Measurements from ENCODE around the gene VLDLR.

Gene VLDLR

GRCh38 chr9:2623288-2624050, 1.9 kb downstream of the VLDLR start:
- ChIA-PET POLR2A (interaction anchor here (0.5 kb wide), 1 partner anchor 19 kb away, joined by 4 read pairs; no protein-coding TSS in a partner anchor), CTCF (interaction anchor here (1.1 to 1.7 kb wide), 3 partner anchors 9 to 105 kb away, joined by 3 to 4 read pairs (median 3); no protein-coding TSS in a partner anchor)
- DNase-seq (ENCODE audit: extremely low spot score), result no peak
- TF ChIP-seq CTCF (IDR thresholded peaks at IDR 0.05; ENCODE audit: control extremely low read depth, extremely low read depth, low read depth, missing control alignments), result no peak

- ChIA-PET CTCF (interaction anchor here (1.3 kb wide), 1 partner anchor 14 kb away, joined by 3 read pairs; no protein-coding TSS in a partner anchor), POLR2A (interaction anchor here (0.5 kb wide), 1 partner anchor 18 kb away, joined by 4 read pairs; no protein-coding TSS in a partner anchor)
- no peak for DNase-seq (ENCODE audit: extremely low spot score)
- TF ChIP-seq CTCF (IDR thresholded peaks at IDR 0.05; ENCODE audit: control extremely low read depth, extremely low read depth, low read depth, missing control alignments), result no peak
Measured at GRCh38 chr9:2624051-2624682, 2.6 kb downstream of the VLDLR start.

- DNase-seq (ENCODE audit: extremely low spot score), result no peak
- ChIA-PET CTCF (interaction anchor here (0.8 kb wide), 1 partner anchor 21 kb away, joined by 3 read pairs; no protein-coding TSS in a partner anchor), POLR2A (no interaction called here)
- TF ChIP-seq CTCF (IDR thresholded peaks at IDR 0.05; ENCODE audit: control extremely low read depth, extremely low read depth, low read depth, missing control alignments), result no peak
Measured at GRCh38 chr9:2625427-2625826, 3.8 kb downstream of the VLDLR start.

GRCh38 chr9:2628919-2629318, 7.3 kb downstream of the VLDLR start:
- ChIA-PET POLR2A (interaction anchor here (0.6 kb wide), 1 partner anchor 482 kb away, joined by 5 read pairs; no protein-coding TSS in a partner anchor), CTCF (interaction anchor here (1.0 to 1.5 kb wide), 6 partner anchors 9 to 100 kb away, joined by 3 read pairs; no protein-coding TSS in a partner anchor)
- DNase-seq (ENCODE audit: extremely low spot score), result no peak
- no peak for TF ChIP-seq CTCF (IDR thresholded peaks at IDR 0.05; ENCODE audit: control extremely low read depth, extremely low read depth, low read depth, missing control alignments)

- no peak for TF ChIP-seq CTCF (IDR thresholded peaks at IDR 0.05; ENCODE audit: control extremely low read depth, extremely low read depth, low read depth, missing control alignments)
- DNase-seq (ENCODE audit: extremely low spot score), result no peak
- POLR2A ChIA-PET, result no interaction called here
- CTCF ChIA-PET, result interaction anchor here (1.2 to 1.5 kb wide), 3 partner anchors 11 to 40 kb away, joined by 3 read pairs; no protein-coding TSS in a partner anchor
Measured at GRCh38 chr9:2630158-2630557, 8.6 kb downstream of the VLDLR start.

GRCh38 chr9:2631263-2631662, 9.7 kb downstream of the VLDLR start:
- TF ChIP-seq CTCF (IDR thresholded peaks at IDR 0.05; ENCODE audit: control extremely low read depth, extremely low read depth, low read depth, missing control alignments), result no peak
- no peak for DNase-seq (ENCODE audit: extremely low spot score)
- CTCF ChIA-PET, result no interaction called here
- POLR2A ChIA-PET, result no interaction called here
